CD4-positive, alpha-beta T cell treated with Interleukin-6 for 4 hours (primary cell): Measurements from ENCODE around the gene DLX2.

Experiments
- DNase-seq: peaks from one replicate; pipeline ENCODE4 v3.0.0-alpha.2; 2020; ENCODE audit warnings: mixed read lengths

The DLX2 gene

DNA sequence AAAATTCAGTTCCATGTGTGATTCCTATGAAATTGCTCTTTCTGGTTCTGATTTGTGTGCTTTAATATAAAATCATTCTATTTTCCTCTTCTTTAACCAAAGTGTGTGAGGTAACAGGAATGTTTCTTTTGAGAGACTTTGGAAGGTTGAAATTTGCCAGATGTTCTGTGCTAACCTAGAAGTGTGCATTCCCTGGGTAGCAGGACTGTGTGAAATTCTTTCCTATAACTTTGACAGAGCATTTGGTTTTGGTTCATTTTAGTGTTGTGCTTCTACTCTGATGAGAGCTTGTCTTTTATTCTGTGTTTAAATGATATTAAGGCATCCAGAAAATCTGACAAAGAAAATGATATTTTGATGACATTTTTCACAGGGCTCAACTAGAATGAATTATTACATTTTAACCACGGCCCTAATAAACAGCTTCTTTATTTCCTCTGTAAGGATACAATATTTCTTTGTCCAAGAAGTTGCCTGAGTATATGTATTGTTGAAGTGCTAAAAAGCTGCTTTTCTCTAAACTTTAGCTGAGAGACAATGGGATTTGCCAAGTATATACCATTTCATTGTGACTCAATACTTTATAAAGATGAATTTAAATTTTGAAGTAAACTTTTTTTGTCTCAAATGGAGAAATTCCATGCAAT lies 52.1 kb downstream of the DLX2 start:
- DNase-seq, result no peak

DNA sequence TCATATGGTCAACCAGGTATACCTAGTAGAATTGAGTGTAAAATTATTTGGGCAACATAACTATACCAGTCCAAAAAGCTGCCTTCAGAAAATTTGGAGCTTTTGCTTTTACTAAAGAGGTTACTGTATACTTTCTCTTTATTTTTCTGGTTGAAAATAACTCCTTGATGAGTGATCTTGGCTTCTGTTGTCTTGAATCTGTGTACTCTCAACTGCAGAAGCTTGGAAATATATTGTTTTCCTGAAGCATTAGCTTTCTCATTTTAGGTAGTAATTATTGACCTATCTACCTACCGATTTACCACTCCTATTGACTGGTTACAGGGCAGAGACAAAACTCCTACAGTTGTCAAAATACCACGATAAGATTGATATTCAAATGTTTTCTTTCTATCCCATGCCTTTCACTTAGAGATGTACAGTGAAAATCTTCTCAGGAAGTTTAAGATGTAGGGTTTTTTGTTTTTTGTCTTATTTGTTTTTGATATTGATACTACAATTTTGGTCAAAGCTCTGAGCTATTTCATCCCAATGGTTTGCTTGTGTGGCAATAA lies 53.1 kb downstream of the DLX2 start:
- no peak for DNase-seq
